Mesenchymal stem cell (in vitro differentiated cells and primary cell): ENCODE results near the gene ZYG11B.

ENCODE experiments used
- DNase-seq: peaks from one replicate; pipeline ENCODE4 v3.0.0-alpha.2; 2013
- H2AFZ ChIP-seq: one replicate; pipeline ENCODE4 v1.6.1; 2013; ENCODE audit warnings: low read depth, mild to moderate bottlenecking, control low read depth, inconsistent platforms, low read length, moderate library complexity
- H2AK5ac ChIP-seq: 2 replicates; pipeline ENCODE4 v1.6.1; 2013; ENCODE audit warnings: low read length, moderate library complexity, mild to moderate bottlenecking, inconsistent platforms; ENCODE audit not compliant: severe bottlenecking
- H2BK120ac ChIP-seq: one replicate; pipeline ENCODE4 v1.6.1; 2013; ENCODE audit warnings: low read depth, mild to moderate bottlenecking, inconsistent platforms, low read length, moderate library complexity
- H2BK12ac ChIP-seq, 2 experiments: one replicate each; pipeline ENCODE4 v1.6.1; 2013; ENCODE audit warnings: inconsistent platforms in 2 of 2, low read length in 2 of 2, mild to moderate bottlenecking in 2 of 2, moderate library complexity in 2 of 2, control low read depth in 1 of 2
- H2BK15ac ChIP-seq: one replicate; pipeline ENCODE4 v1.6.1; 2013; ENCODE audit warnings: mild to moderate bottlenecking, low read depth, inconsistent platforms; ENCODE audit not compliant: poor library complexity, severe bottlenecking
- H2BK5ac ChIP-seq: 2 replicates; pipeline ENCODE4 v1.6.1; 2013; ENCODE audit warnings: low read depth, mild to moderate bottlenecking, low read length, control low read depth, inconsistent platforms; ENCODE audit not compliant: poor library complexity, severe bottlenecking
- H3K14ac ChIP-seq, 2 experiments: one replicate each; pipeline ENCODE4 v1.6.1; 2013; ENCODE audit warnings: inconsistent platforms in 2 of 2, low read length in 2 of 2, control low read depth in 1 of 2, mild to moderate bottlenecking in 1 of 2, moderate library complexity in 1 of 2
- H3K18ac ChIP-seq, 2 experiments: one replicate each; pipeline ENCODE4 v1.6.1; 2013; ENCODE audit warnings: inconsistent platforms in 2 of 2, low read length in 2 of 2, control low read depth in 1 of 2, low read depth in 1 of 2, mild to moderate bottlenecking in 1 of 2
- H3K23ac ChIP-seq, 2 experiments: one replicate each; pipeline ENCODE4 v1.6.1; 2013; ENCODE audit warnings: inconsistent platforms in 2 of 2, low read length in 2 of 2, mild to moderate bottlenecking in 2 of 2, moderate library complexity in 2 of 2, control low read depth in 1 of 2
- H3K27ac ChIP-seq: 2 replicates; pipeline ENCODE4 v1.5.1; 2013; ENCODE audit warnings: mild to moderate bottlenecking, moderate library complexity, low read length, control low read depth, inconsistent platforms; ENCODE audit not compliant: poor library complexity, severe bottlenecking
- H3K27me3 ChIP-seq, 2 experiments: 2 replicates each; pipeline versions ENCODE4 v1.6.1 to v1.7.0; 2013; ENCODE audit warnings: low read length in 2 of 2, mild to moderate bottlenecking in 2 of 2, moderate library complexity in 2 of 2, control low read depth in 1 of 2, inconsistent platforms in 1 of 2; ENCODE audit not compliant: control insufficient read depth in 1 of 2, insufficient read depth in 1 of 2
- H3K36me3 ChIP-seq, 2 experiments: 2 replicates each; pipeline versions ENCODE4 v1.6.1 to v1.7.0; 2013; ENCODE audit warnings: low read length in 2 of 2, control low read depth in 1 of 2, inconsistent platforms in 1 of 2, low read depth in 1 of 2, mild to moderate bottlenecking in 1 of 2; ENCODE audit not compliant: insufficient read depth in 2 of 2, control insufficient read depth in 1 of 2
- H3K4ac ChIP-seq, 2 experiments: one replicate each; pipeline ENCODE4 v1.6.1; 2013; ENCODE audit warnings: inconsistent platforms in 2 of 2, low read length in 2 of 2, mild to moderate bottlenecking in 2 of 2, moderate library complexity in 2 of 2, control low read depth in 1 of 2, low read depth in 1 of 2
- H3K4me1 ChIP-seq: 2 replicates; pipeline ENCODE4 v1.6.1; 2013; ENCODE audit warnings: low read depth, low read length, control low read depth; ENCODE audit not compliant: control insufficient read depth, insufficient read depth
- H3K4me2 ChIP-seq: 2 replicates; pipeline ENCODE4 v1.6.1; 2013; ENCODE audit warnings: low read length, mild to moderate bottlenecking, inconsistent platforms; ENCODE audit not compliant: poor library complexity, severe bottlenecking
- H3K4me3 ChIP-seq, 2 experiments: 2 replicates each; pipeline versions ENCODE4 v1.5.1 to v1.7.0; 2013; ENCODE audit warnings: low read length in 2 of 2, mild to moderate bottlenecking in 2 of 2, control low read depth in 1 of 2, low read depth in 1 of 2; ENCODE audit not compliant: insufficient read depth in 1 of 2
- H3K79me1 ChIP-seq: replicated peaks from 2 replicates; pipeline ENCODE4 v1.6.1; 2013; ENCODE audit warnings: mild to moderate bottlenecking, control low read depth, low read length, inconsistent platforms; ENCODE audit not compliant: poor library complexity, severe bottlenecking
- H3K9ac ChIP-seq: 2 replicates; pipeline ENCODE4 v1.7.0; 2013; ENCODE audit warnings: mild to moderate bottlenecking, low read length, moderate library complexity
- H3K9me3 ChIP-seq: 2 replicates; pipeline ENCODE4 v1.7.0; 2013; ENCODE audit warnings: mild to moderate bottlenecking, low read length; ENCODE audit not compliant: control insufficient read depth
- H4K8ac ChIP-seq: one replicate; pipeline ENCODE4 v1.6.1; 2013; ENCODE audit warnings: inconsistent platforms, mild to moderate bottlenecking, low read length, moderate library complexity
- H4K91ac ChIP-seq: one replicate; pipeline ENCODE4 v1.6.1; 2013; ENCODE audit warnings: mild to moderate bottlenecking, low read length, inconsistent platforms
- WGBS: methylation state at CpG from one replicate; pipeline ENCODE4 v1.1.7; 2013; ENCODE audit warnings: mixed read lengths; 5-methylcytosine and 5-hydroxymethylcytosine counted together

ZYG11B gene

DNA sequence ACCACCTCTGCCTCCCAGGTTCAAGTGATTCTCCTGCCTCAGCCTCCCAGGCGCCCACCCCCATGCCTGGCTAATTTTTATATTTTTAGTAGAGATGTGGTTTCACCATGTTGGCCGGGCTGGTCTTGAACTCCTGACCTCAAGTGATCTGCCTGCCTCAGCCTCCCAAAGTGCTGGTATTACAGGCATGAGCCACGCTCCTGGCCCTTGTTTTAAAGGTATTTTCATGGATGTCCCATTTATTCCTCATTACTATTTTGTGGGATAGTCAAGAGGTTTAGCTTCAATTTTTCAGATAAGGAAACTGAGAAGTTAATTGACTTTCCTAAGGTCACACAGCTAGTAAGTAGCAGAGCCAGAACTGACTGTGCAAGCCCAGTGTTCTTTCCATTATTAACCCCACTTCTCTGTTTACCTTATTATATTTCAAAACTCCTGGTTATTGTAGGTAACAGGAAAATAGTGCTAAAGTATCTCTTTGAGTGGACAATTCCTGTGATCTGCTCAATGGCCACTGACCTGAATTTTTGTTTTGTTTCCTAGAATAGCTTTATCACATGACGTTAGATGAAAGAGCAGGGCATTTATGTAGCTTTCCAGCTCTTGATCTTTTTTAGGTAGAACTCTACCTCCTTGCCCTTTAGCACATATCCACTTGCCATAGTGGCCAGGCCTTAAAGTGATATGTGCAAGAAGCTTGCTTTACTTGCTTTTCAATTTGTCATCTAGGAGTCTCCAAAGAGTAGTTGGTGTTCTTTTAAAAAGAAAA lies 13.6 kb downstream of the ZYG11B start:
- H4K8ac ChIP-seq: no peak overlapping the region
- peaks cover 3% of the 10 kb centered on the region for H3K4me1 ChIP-seq
- no peaks in the 10 kb centered on the region for H3K9me3 ChIP-seq
- no peak overlapping the region for H3K9ac ChIP-seq
- H3K4ac ChIP-seq: no peak overlapping the region
- no peak for DNase-seq
- WGBS: 77% methylated on average over 3 of the region's 4 CpGs
- H3K27ac ChIP-seq: no peak overlapping the region
- no peak overlapping the region for H2BK5ac ChIP-seq
- no peaks in the 10 kb centered on the region for H3K36me3 ChIP-seq
- no peak overlapping the region for H2BK12ac ChIP-seq
- H3K18ac ChIP-seq: no peak overlapping the region
- no peak overlapping the region for H2BK120ac ChIP-seq
- no peak overlapping the region for H3K14ac ChIP-seq
- no peaks in the 10 kb centered on the region for H3K27me3 ChIP-seq
- H2BK15ac ChIP-seq: no peak overlapping the region
- H3K23ac ChIP-seq: no peak overlapping the region
- no peak overlapping the region for H3K4me2 ChIP-seq
- H2AK5ac ChIP-seq: no peak overlapping the region
- H2AFZ ChIP-seq: no peak overlapping the region
- no peak overlapping the region for H4K91ac ChIP-seq
- H3K4me3 ChIP-seq: no peak overlapping the region
- peaks cover 1% of the 10 kb centered on the region for H3K79me1 ChIP-seq

GRCh38 chr1:52741259-52741658 lies 15.0 kb downstream of the ZYG11B start:
- no peak overlapping the region for H2BK12ac ChIP-seq
- H3K79me1 ChIP-seq: peaks cover 4% of the 10 kb centered on the region
- no peak overlapping the region for H2BK15ac ChIP-seq
- no peak overlapping the region for H4K91ac ChIP-seq
- H3K9me3 ChIP-seq: no peaks in the 10 kb centered on the region
- no peak overlapping the region for H3K14ac ChIP-seq
- peaks cover 3% of the 10 kb centered on the region for H3K4me1 ChIP-seq
- H2BK120ac ChIP-seq: no peak overlapping the region
- H3K18ac ChIP-seq: no peak overlapping the region
- no CpG with 5 or more reads among the region's 3 CpGs for WGBS
- H2BK5ac ChIP-seq: no peak overlapping the region
- no peak overlapping the region for H3K27ac ChIP-seq
- H2AFZ ChIP-seq: no peak overlapping the region
- no peak overlapping the region for H3K4me2 ChIP-seq
- no peak overlapping the region for H3K9ac ChIP-seq
- no peaks in the 10 kb centered on the region for H3K27me3 ChIP-seq
- no peak overlapping the region for H2AK5ac ChIP-seq
- no peak overlapping the region for H4K8ac ChIP-seq
- no peak overlapping the region for H3K4me3 ChIP-seq
- no peak overlapping the region for H3K4ac ChIP-seq
- DNase-seq: no peak
- no peak overlapping the region for H3K23ac ChIP-seq
- H3K36me3 ChIP-seq: no peaks in the 10 kb centered on the region

GRCh38 chr1:52746189-52746588 lies 19.9 kb downstream of the ZYG11B start:
- no peak overlapping the region for H2AFZ ChIP-seq
- no peak overlapping the region for H4K8ac ChIP-seq
- no peak overlapping the region for H2BK15ac ChIP-seq

DNA sequence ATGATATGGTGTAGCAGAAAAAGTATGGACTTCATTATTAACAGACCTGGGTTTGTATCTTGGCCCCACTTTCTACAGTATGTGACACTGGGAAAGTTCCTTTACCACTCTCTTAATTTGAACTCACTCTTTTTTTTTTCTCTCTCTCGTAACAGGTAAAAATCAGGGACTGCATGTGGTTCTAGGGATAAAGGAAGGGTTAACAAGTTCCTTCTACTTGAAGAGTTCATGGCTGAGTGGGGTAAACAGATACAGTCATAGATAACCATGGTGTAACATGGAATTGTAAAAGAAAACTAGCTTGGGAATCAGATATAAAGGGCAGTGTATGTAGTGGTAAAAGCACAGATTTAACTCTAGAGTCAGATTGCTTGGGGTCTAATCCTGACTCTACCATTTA lies 21.2 kb downstream of the ZYG11B start:
- no peaks in the 10 kb centered on the region for H3K9me3 ChIP-seq
- H2BK120ac ChIP-seq: no peak overlapping the region
- no peak overlapping the region for H2AK5ac ChIP-seq
- H3K27ac ChIP-seq: no peak overlapping the region
- no peaks in the 10 kb centered on the region for H3K27me3 ChIP-seq
- no peak overlapping the region for H4K91ac ChIP-seq
- H2BK15ac ChIP-seq: no peak overlapping the region
- no peak overlapping the region for H3K23ac ChIP-seq
- no peak overlapping the region for H3K14ac ChIP-seq
- DNase-seq: no peak
- no peak overlapping the region for H3K18ac ChIP-seq
- no peak overlapping the region for H2BK12ac ChIP-seq
- WGBS: 100% methylated on average over 1 of the region's 1 CpG
- peaks cover 9% of the 10 kb centered on the region for H3K79me1 ChIP-seq
- H3K4me2 ChIP-seq: no peak overlapping the region
- H2AFZ ChIP-seq: no peak overlapping the region
- H3K4ac ChIP-seq: no peak overlapping the region
- H4K8ac ChIP-seq: no peak overlapping the region
- H3K36me3 ChIP-seq: no peaks in the 10 kb centered on the region
- H3K9ac ChIP-seq: no peak overlapping the region
- no peak overlapping the region for H2BK5ac ChIP-seq
- no peak overlapping the region for H3K4me3 ChIP-seq
- peaks cover 4% of the 10 kb centered on the region for H3K4me1 ChIP-seq

More at GRCh38 chr1:52746189-52746588, 19.9 kb downstream of the ZYG11B start:
- Histone ChIP-seq H4K91ac (no peak overlapping the region), H3K9me3 (no peaks in the 10 kb centered on the region), H3K14ac (no peak overlapping the region), H2BK120ac (no peak overlapping the region), H3K9ac (no peak overlapping the region), H3K4me3 (no peak overlapping the region), H3K18ac (no peak overlapping the region), H3K79me1 (peaks cover 4% of the 10 kb centered on the region), H2BK5ac (no peak overlapping the region), H3K4ac (no peak overlapping the region), H3K27ac (no peak overlapping the region), H2BK12ac (no peak overlapping the region), H3K23ac (no peak overlapping the region), H3K4me1 (no peaks in the 10 kb centered on the region), H3K36me3 (no peaks in the 10 kb centered on the region), H2AK5ac (no peak overlapping the region), H3K27me3 (no peaks in the 10 kb centered on the region), H3K4me2 (no peak overlapping the region)
- DNase-seq: no peak
- 100% methylated on average over 2 of the region's 4 CpGs for WGBS
